GM12874 (cell line): ENCODE results near the gene ELMOD1.

Experiments
- CTCF ChIP-seq: IDR thresholded peaks from 2 replicates; pipeline ENCODE4 v1.5.1; 2011; ENCODE audit warnings: low read depth, mild to moderate bottlenecking, control low read depth, low read length, moderate library complexity; ENCODE audit not compliant: insufficient read depth

ELMOD1 gene

GRCh38 chr11:107605061-107606006 lies 14.4 kb downstream of the ELMOD1 start:
- no peak for TF ChIP-seq CTCF

- TF ChIP-seq CTCF = 0 out of 2 replicates have a peak, but pooled peaks have one; percentile 17
These were observed 15.2 kb downstream of the ELMOD1 start for GRCh38 chr11:107606141-107606540.

- TF ChIP-seq CTCF = no peak
These were observed 17.9 kb downstream of the ELMOD1 start for GRCh38 chr11:107608809-107609208.

- TF ChIP-seq CTCF = no peak
These were observed 18.7 kb downstream of the ELMOD1 start for GRCh38 chr11:107609400-107610218.

- TF ChIP-seq CTCF = no peak
These were observed 21.5 kb downstream of the ELMOD1 start for GRCh38 chr11:107612445-107612844.

- no peak for TF ChIP-seq CTCF
These were observed 29.0 kb downstream of the ELMOD1 start for GRCh38 chr11:107619926-107620325.

- TF ChIP-seq CTCF = no peak
These were observed 30.1 kb downstream of the ELMOD1 start for GRCh38 chr11:107621081-107621480.
